Nephron progenitor cell (in vitro differentiated cells): ENCODE measurements around the gene UFL1.

Experiments
- DNase-seq: peaks from one replicate; pipeline ENCODE4 v3.0.0; 2021
- H3K27ac Mint-ChIP-seq: 2 replicates; pipeline ENCODE4 v1.8.0; 2021; ENCODE audit warnings: mild to moderate bottlenecking, moderate library complexity, mixed read lengths
- H3K27me3 Mint-ChIP-seq: 2 replicates; pipeline ENCODE4 v1.8.0; 2021; ENCODE audit warnings: mild to moderate bottlenecking, low read depth, mixed read lengths; ENCODE audit not compliant: poor library complexity
- H3K36me3 Mint-ChIP-seq: 2 replicates; pipeline ENCODE4 v1.8.0; 2021; ENCODE audit warnings: low read depth, mixed read lengths
- H3K4me1 Mint-ChIP-seq: 2 replicates; pipeline ENCODE4 v1.8.0; 2021; ENCODE audit warnings: mixed read lengths
- H3K4me3 Mint-ChIP-seq: 2 replicates; pipeline ENCODE4 v1.8.0; 2021; ENCODE audit warnings: mild to moderate bottlenecking, moderate library complexity, mixed read lengths
- H3K9me3 Mint-ChIP-seq: 2 replicates; pipeline ENCODE4 v1.8.0; 2021; ENCODE audit warnings: mild to moderate bottlenecking, moderate library complexity, mixed read lengths
- CTCF ChIP-seq: fragments of 200-600 bp; sonication (generic); IDR thresholded peaks from 2 replicates; pipeline ENCODE4 v1.5.0; 2021; ENCODE audit warnings: antibody characterized with exemption

The UFL1 gene

GRCh38 chr6:96575359-96575758, 53.8 kb downstream of the UFL1 start:
- Mint-ChIP-seq H3K27ac (no peak overlapping the region), H3K36me3 (peaks cover 4% of the 10 kb centered on the region), H3K4me3 (no peak overlapping the region), H3K27me3 (peaks cover 2% of the 10 kb centered on the region), H3K9me3 (peaks cover 14% of the 10 kb centered on the region), H3K4me1 (no peaks in the 10 kb centered on the region)
- no peak for TF ChIP-seq CTCF
- DNase-seq: no peak

DNA sequence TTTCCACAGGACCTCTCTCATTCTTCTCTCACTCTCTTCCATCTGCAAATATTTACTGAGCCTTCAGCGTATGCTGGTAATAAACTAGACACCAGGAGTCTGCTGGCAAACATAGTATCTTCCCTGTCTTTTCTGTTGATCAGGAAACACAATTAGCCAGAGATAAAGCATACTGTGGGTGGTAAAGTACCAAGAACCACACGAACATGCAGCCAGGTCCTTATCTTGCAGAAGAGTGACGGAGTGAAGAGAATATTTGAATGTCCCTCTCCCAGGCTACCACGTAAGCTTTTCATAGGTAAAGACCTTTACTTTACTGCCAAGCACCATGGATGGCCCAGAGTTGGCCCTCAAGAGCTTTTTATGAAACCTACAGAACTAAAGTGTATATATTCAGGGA, 54.6 kb downstream of the UFL1 start:
- no peaks in the 10 kb centered on the region for H3K36me3 Mint-ChIP-seq
- peaks cover 2% of the 10 kb centered on the region for H3K27me3 Mint-ChIP-seq
- no peak for TF ChIP-seq CTCF
- H3K4me3 Mint-ChIP-seq: no peak overlapping the region
- H3K27ac Mint-ChIP-seq: no peak overlapping the region
- peaks cover 6% of the 10 kb centered on the region for H3K9me3 Mint-ChIP-seq
- no peaks in the 10 kb centered on the region for H3K4me1 Mint-ChIP-seq
- DNase-seq: no peak

DNA sequence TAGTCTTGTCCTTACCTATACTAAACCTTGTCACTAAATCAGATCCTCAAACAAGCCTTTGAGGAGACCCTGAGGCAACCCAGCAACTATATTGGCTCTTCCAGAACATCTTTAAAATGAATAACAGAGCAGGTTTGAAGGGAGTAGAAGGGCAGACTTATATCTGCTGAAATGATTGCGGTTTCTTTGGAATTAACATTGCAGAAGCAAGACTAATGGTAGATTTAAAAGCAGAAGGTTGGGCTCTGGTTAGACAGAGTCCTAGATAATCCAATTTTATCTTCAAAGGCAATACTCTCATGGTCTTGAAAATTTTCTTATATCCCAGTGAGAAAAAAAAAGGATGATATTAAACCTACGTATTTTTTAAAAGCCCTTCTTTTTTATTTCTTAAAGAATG, 60.4 kb downstream of the UFL1 start:
- H3K4me3 Mint-ChIP-seq: no peak overlapping the region
- DNase-seq: no peak
- no peaks in the 10 kb centered on the region for H3K36me3 Mint-ChIP-seq
- H3K27me3 Mint-ChIP-seq: peaks cover 2% of the 10 kb centered on the region
- H3K27ac Mint-ChIP-seq: no peak overlapping the region
- H3K4me1 Mint-ChIP-seq: no peaks in the 10 kb centered on the region
- no peak for TF ChIP-seq CTCF
- H3K9me3 Mint-ChIP-seq: no peaks in the 10 kb centered on the region

GRCh38 chr6:96582436-96582835, 60.8 kb downstream of the UFL1 start:
- Mint-ChIP-seq H3K27me3 (peaks cover 2% of the 10 kb centered on the region), H3K4me1 (no peaks in the 10 kb centered on the region), H3K4me3 (no peak overlapping the region), H3K36me3 (no peaks in the 10 kb centered on the region), H3K27ac (no peak overlapping the region), H3K9me3 (no peaks in the 10 kb centered on the region)
- no peak for DNase-seq
- no peak for TF ChIP-seq CTCF

GRCh38 chr6:96604420-96604819, 82.8 kb downstream of the UFL1 start:
- Mint-ChIP-seq H3K9me3 (no peaks in the 10 kb centered on the region), H3K27ac (no peak overlapping the region), H3K36me3 (no peaks in the 10 kb centered on the region), H3K4me1 (no peaks in the 10 kb centered on the region), H3K4me3 (no peak overlapping the region), H3K27me3 (peaks cover 3% of the 10 kb centered on the region)
- DNase-seq: no peak
- TF ChIP-seq CTCF: no peak
